ENCODE results near the gene ALPL.

Gene ALPL

GRCh38 chr1:21530368-21531016 is 21.3 kb downstream of the ALPL start:
- DNase-seq (ENCODE audit: low read depth in 2 of 2) = no peak

- no peak for DNase-seq (ENCODE audit: low read depth in 2 of 2)
These were observed 22.0 kb downstream of the ALPL start for GRCh38 chr1:21531241-21531640.

- DNase-seq (ENCODE audit: low read depth in 2 of 2) = no peak
These were observed 23.3 kb downstream of the ALPL start for GRCh38 chr1:21532496-21532895.

GRCh38 chr1:21532992-21533534 is 23.8 kb downstream of the ALPL start:
- no peak for DNase-seq (ENCODE audit: low read depth in 2 of 2)

- DNase-seq (ENCODE audit: low read depth in 2 of 2) = no peak
These were observed 24.9 kb downstream of the ALPL start for GRCh38 chr1:21534146-21534545.

GRCh38 chr1:21534674-21535378 is 25.6 kb downstream of the ALPL start:
- peak in 1 of 2 experiments; percentile 33 for DNase-seq (ENCODE audit: low read depth in 2 of 2)

GRCh38 chr1:21536218-21536617 is 27.0 kb downstream of the ALPL start:
- no peak for DNase-seq (ENCODE audit: low read depth in 2 of 2)

GRCh38 chr1:21537511-21537931 is 28.3 kb downstream of the ALPL start:
- DNase-seq (ENCODE audit: low read depth in 2 of 2) = no peak

- DNase-seq (ENCODE audit: low read depth in 2 of 2) = no peak
These were observed 28.9 kb downstream of the ALPL start for GRCh38 chr1:21537932-21538630.

- no peak for DNase-seq (ENCODE audit: low read depth in 2 of 2)
These were observed 30.7 kb downstream of the ALPL start for GRCh38 chr1:21539933-21540332.

GRCh38 chr1:21541329-21541728 is 32.1 kb downstream of the ALPL start:
- DNase-seq (ENCODE audit: low read depth in 2 of 2) = no peak

- DNase-seq (ENCODE audit: low read depth in 2 of 2) = peak; percentile 40 to 47
These were observed 32.6 kb downstream of the ALPL start for GRCh38 chr1:21541835-21542234.

- no peak for DNase-seq (ENCODE audit: low read depth in 2 of 2)
These were observed 34.4 kb downstream of the ALPL start for GRCh38 chr1:21543598-21543997.

- DNase-seq (ENCODE audit: low read depth in 2 of 2) = no peak
These were observed 34.9 kb downstream of the ALPL start for GRCh38 chr1:21544095-21544494.

GRCh38 chr1:21546122-21546825 is 37.1 kb downstream of the ALPL start:
- no peak for DNase-seq (ENCODE audit: low read depth in 2 of 2)

GRCh38 chr1:21547876-21548275 is 38.7 kb downstream of the ALPL start:
- DNase-seq (ENCODE audit: low read depth in 2 of 2) = no peak

- no peak for DNase-seq (ENCODE audit: low read depth in 2 of 2)
These were observed 40.9 kb downstream of the ALPL start for GRCh38 chr1:21550097-21550496.

- DNase-seq (ENCODE audit: low read depth in 2 of 2) = no peak
These were observed 41.7 kb downstream of the ALPL start for GRCh38 chr1:21550866-21551475.

GRCh38 chr1:21552715-21553114 is 43.5 kb downstream of the ALPL start:
- DNase-seq (ENCODE audit: low read depth in 2 of 2) = peak; percentile 77 to 78

GRCh38 chr1:21553116-21553926 is 44.1 kb downstream of the ALPL start:
- peak in 1 of 2 experiments; percentile 27 for DNase-seq (ENCODE audit: low read depth in 2 of 2)
